NOMO-1 (cell line): Measurements from ENCODE around the gene ZDHHC18.
"Not testable (repeated sequence)": the region's sequence is repeated elsewhere in the genome, so short reads cannot be mapped to it uniquely, and the experiment has no call there.

Experiments used
- DNase-seq, 2 experiments: peaks; one replicate each; lab custom pipeline; 2025; ENCODE audit not compliant: unreplicated experiment in 2 of 2; lab: John Stamatoyannopoulos, UW

The ZDHHC18 gene

DNA sequence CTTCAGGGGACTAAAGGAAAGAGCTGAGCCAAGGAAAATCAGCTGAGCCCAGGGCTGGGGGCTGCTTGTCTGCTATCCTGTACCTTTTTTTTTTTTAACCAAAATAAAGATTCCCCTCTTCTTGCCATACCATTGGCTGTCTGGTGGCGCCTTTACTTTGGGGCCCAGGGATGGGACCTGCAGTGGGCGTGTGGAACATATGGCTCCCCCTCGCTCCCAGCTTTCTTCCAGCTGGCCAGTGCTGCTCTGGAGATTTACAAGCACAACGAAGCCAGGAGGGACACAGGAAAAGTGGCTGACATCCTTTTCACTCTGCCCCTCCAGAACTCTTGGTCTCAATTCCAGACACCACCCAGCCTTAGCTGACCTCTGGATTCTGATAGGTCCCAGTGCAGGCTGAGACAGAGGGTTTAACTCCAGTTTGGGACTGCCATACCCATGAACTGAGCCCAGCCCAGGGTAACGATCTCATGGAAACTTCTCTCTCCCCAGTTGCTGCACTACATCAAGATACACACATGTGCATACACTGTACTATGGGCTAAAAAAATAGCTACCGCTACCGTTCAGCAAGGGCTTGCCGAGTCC is 31.1 kb downstream of the ZDHHC18 start:
- no peak for DNase-seq

DNA sequence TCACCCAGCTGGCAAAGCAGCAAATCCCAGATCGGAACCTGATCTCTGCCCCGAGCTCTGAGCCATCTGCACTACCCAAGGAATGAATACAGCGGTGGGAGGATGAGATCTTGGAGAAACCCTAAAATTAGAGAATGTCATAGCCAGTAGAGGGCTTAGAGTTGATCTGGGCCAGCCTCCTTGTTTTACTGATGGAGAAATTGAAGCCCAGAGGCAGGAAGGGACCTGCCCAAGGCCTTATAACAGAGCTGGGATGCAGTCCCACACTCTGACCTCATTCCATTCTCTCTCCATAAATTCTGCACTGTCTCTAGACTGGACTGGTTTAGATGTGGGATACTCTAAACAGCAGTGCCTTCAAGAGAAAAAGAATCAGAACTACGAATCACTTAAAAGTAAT is 31.7 kb downstream of the ZDHHC18 start:
- no peak for DNase-seq

GRCh38 chr1:26858891-26859640 is 32.6 kb downstream of the ZDHHC18 start:
- no peak for DNase-seq

DNA sequence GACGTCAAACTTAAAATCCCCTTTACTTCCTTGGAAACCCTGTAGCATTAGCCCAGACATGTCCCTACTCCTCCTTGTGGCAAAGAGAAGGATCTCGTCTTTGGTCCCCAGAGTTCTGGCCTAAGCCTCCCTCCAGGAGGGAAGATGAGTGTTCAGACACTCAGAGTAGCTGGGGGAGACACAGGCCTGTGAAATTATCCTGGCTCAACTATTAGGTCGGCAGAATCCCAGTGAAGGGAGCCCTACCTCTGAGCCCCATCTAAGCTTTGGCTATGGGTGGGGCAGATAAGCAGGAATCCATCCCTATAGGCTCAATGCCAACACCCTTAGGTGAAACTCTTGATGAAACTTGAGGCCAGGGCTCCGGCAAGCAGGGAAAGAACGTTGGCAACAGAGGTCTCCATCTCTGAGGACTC is 34.8 kb downstream of the ZDHHC18 start:
- no peak for DNase-seq

- no peak for DNase-seq
These were observed 35.4 kb downstream of the ZDHHC18 start for GRCh38 chr1:26861889-26862378.

DNA sequence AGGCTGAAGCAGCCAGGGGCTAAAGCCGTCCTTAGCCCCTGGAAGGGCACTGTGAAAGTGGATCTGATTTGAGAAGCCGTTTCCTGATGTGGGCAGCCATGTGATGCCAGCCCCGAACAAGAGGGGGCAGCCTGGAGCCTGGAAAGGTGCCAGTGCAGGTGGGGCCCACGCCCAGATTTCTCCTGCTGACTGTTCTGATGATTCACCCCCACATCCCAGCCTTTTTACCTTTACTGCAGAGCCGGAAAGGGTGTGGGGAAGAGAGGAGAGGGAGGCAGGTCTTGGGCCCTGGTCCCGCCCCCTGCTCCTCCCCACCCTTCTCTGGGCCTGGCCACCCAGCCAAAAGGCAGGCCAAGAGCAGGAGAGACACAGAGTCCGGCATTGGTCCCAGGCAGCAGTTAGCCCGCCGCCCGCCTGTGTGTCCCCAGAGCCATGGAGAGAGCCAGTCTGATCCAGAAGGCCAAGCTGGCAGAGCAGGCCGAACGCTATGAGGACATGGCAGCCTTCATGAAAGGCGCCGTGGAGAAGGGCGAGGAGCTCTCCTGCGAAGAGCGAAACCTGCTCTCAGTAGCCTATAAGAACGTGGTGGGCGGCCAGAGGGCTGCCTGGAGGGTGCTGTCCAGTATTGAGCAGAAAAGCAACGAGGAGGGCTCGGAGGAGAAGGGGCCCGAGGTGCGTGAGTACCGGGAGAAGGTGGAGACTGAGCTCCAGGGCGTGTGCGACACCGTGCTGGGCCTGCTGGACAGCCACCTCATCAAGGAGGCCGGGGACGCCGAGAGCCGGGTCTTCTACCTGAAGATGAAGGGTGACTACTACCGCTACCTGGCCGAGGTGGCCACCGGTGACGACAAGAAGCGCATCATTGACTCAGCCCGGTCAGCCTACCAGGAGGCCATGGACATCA is 36.5 kb downstream of the ZDHHC18 start, which contains the start of gene SFN:
SFN (plus strand) TSS at position 369 of the 904 bp plus-strand sequence; CDS start at position 433, 64 bp downstream.
- DNase-seq = peak in 1 of 2 experiments; percentile 26

DNA sequence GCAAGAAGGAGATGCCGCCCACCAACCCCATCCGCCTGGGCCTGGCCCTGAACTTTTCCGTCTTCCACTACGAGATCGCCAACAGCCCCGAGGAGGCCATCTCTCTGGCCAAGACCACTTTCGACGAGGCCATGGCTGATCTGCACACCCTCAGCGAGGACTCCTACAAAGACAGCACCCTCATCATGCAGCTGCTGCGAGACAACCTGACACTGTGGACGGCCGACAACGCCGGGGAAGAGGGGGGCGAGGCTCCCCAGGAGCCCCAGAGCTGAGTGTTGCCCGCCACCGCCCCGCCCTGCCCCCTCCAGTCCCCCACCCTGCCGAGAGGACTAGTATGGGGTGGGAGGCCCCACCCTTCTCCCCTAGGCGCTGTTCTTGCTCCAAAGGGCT is 37.2 kb downstream of the ZDHHC18 start:
- no peak for DNase-seq

DNA sequence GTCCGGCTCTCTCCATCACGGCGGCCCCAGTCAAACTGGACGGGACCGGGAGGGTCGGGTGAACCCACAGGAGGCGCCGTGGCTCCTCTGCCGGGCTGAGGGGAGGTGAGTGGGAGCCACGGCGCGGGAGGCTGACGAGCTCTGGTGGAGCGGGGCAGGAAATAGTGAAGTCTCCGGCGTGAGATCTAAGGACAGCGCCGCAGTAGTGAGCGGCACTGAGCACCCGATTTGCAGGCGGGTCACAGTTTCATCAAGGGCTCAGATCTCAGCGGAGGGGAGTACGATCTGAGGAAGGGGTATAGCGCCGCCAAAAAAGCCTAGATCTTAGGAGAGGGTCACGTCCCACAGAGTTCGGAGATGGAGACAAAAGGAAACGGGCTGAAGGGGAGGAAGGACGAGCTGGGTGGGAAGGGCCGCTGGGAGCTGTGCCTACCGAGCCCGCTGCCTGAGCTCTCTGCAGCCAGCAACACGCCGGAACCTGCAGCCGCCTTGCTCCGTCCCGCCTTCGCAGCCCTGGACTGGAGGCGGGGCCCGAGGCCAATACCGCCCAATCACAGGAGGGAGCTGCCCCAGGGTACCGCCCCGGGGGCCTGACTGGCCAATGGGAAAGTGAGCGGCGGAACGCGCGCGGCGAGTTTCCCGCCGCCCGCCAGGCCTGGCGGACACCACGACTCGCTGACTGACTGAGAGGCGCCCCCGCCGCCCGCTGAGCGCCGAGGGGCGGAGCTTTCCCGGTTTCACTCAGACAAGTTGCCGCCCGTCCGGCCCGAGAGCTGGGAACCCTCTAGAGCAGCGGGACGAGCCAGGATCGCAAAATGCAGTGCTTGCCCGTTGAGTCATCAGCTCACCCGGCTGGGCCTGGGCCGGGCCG is 38.4 kb downstream of the ZDHHC18 start:
- DNase-seq = peak; percentile 92 to 99

DNA sequence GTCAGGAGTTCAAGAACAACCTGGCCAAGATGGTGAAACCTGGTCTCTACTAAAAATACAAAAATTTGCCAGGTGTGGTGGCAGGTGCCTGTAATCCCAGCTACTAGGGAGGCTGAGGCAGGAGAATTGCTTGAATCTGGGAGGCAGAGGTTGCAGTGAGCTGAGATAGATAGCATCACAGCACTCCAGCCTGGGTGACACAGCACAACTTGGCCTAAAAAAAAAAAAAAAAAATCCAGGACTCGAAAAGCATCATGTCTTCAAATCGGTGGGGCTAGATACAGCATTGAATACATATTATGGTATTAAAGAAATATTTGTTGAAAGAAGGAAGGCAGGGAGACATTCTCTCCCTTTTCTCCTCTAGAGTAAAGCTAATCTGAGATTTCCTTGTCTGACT is 46.6 kb downstream of the ZDHHC18 start:
- DNase-seq = not testable (repeated sequence)

GRCh38 chr1:26874896-26875295 is 48.4 kb downstream of the ZDHHC18 start:
- DNase-seq = no peak

- DNase-seq = no peak
These were observed 50.8 kb downstream of the ZDHHC18 start for GRCh38 chr1:26877326-26877725.

DNA sequence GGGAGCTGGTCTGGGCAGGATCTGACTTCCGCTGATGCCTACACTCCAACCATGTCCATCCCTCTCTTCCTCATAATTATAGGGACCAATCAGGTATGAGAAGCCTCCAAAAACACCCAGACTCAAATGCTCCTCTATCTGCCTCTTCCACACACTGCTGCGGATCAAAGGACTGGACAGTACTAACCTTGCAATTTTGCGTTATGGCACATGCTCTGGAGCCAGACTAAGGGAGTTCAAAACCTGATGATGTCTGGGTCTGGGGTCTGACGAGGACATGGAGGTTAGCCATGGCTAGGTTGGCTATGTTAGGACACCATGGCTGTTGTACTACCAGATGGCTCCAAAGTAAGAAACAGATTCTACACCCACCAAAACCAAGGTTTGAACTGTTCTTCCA is 53.3 kb downstream of the ZDHHC18 start:
- no peak for DNase-seq

DNA sequence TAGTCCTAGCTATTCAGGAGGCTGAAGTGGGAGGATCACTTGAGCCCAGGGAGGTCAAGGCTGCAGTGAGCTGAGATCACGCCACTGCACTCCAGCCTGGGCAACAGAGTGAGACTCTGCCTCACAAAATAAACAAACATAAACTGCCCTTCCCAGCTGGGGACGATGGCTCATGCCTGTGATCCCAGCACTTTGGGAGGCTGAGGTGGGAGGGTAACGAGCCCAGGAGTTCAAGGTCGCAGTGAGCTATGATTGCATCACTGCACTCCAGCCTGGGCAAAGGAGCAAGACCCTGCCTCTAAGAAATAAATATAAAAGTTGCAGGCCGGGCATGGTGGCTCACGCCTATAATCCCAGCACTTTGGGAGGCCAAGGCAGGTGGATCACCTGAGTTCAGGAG is 55.1 kb downstream of the ZDHHC18 start:
- not testable (repeated sequence) for DNase-seq

- no peak for DNase-seq
These were observed 56.4 kb downstream of the ZDHHC18 start for GRCh38 chr1:26882696-26883463.

- DNase-seq = peak in 1 of 2 experiments; percentile 9
These were observed 60.6 kb downstream of the ZDHHC18 start for GRCh38 chr1:26887125-26887524.

DNA sequence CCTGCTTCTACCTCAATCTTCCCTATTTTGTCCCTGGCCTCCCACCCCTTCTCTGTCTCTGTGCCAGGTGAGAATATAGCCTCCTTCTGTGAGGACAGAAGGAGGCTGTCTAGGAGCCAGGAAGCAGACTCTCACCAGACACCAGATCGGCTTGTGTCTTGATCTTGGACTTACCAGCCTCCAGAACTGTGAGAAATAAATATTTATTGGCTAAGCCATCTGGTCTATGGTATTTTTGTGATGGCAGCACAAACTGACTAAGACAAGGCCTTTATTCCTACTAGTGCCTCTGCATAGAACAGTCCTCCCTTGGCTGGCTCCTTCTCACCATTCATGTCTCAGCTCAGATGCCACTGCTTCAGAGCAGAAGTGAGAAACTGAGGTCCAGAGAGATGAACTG is 61.7 kb downstream of the ZDHHC18 start:
- DNase-seq = no peak

GRCh38 chr1:26889551-26890466 is 63.3 kb downstream of the ZDHHC18 start, which contains the start of gene GPN2:
Gene GPN2, minus strand, starts transcription at chr1:26890283. Its CDS starts 187 bp downstream, at chr1:26890096.
- DNase-seq = peak; percentile 75 to 85

GRCh38 chr1:26890467-26890796 is 63.9 kb downstream of the ZDHHC18 start:
- no peak for DNase-seq
